Glomerular endothelial cell (primary cell): ENCODE data around the gene DPP10. TPM values are rescaled to one million over a fixed set of nuclear protein-coding genes. Genes with fewer than 3 reads are reported as not detected.

ENCODE experiments used
- DNase-seq: peaks from one replicate; pipeline ENCODE4 v3.0.0-alpha.2; 2011; ENCODE audit warnings: low read depth, low spot score; ENCODE audit errors: extremely low read depth
- total RNA-seq: library from RNA; depleted of rRNA; stranded (reverse); fragments of >200 nt; gene quantifications from 2 replicates; pipeline ENCODE4 v1.2.3, GENCODE V29; 2015

DPP10 gene
- total RNA-seq, 1 donor from 2014 or later: not detected

- DNase-seq: no peak
Observed at GRCh38 chr2:115196587-115196986, 754.1 kb downstream of the DPP10 start.

GRCh38 chr2:115199966-115200365, 757.5 kb downstream of the DPP10 start:
- DNase-seq: no peak

GRCh38 chr2:115201386-115201785, 758.9 kb downstream of the DPP10 start:
- no peak for DNase-seq

- DNase-seq: no peak
Observed at GRCh38 chr2:115208493-115209164, 766.2 kb downstream of the DPP10 start.

- DNase-seq: no peak
Observed at GRCh38 chr2:115214050-115214449, 771.6 kb downstream of the DPP10 start.

- no peak for DNase-seq
Observed at GRCh38 chr2:115219296-115219695, 776.9 kb downstream of the DPP10 start.

GRCh38 chr2:115234186-115234585, 791.7 kb downstream of the DPP10 start:
- no peak for DNase-seq

GRCh38 chr2:115234737-115235136, 792.3 kb downstream of the DPP10 start:
- no peak for DNase-seq

- no peak for DNase-seq
Observed at GRCh38 chr2:115248066-115248465, 805.6 kb downstream of the DPP10 start.

- DNase-seq: no peak
Observed at GRCh38 chr2:115277366-115277765, 834.9 kb downstream of the DPP10 start.

GRCh38 chr2:115285416-115285815, 843.0 kb downstream of the DPP10 start:
- no peak for DNase-seq

GRCh38 chr2:115290478-115290877, 848.0 kb downstream of the DPP10 start:
- no peak for DNase-seq

GRCh38 chr2:115292742-115293141, 850.3 kb downstream of the DPP10 start:
- DNase-seq: no peak

- DNase-seq: no peak
Observed at GRCh38 chr2:115294999-115295398, 852.6 kb downstream of the DPP10 start.

GRCh38 chr2:115297056-115297455, 854.6 kb downstream of the DPP10 start:
- no peak for DNase-seq

- DNase-seq: no peak
Observed at GRCh38 chr2:115299199-115299598, 856.8 kb downstream of the DPP10 start.

GRCh38 chr2:115305712-115306111, 863.3 kb downstream of the DPP10 start:
- DNase-seq: no peak

GRCh38 chr2:115314119-115314518, 871.7 kb downstream of the DPP10 start:
- DNase-seq: no peak

GRCh38 chr2:115327061-115327460, 884.6 kb downstream of the DPP10 start:
- DNase-seq: no peak

GRCh38 chr2:115359550-115359949, 917.1 kb downstream of the DPP10 start:
- DNase-seq: no peak

- no peak for DNase-seq
Observed at GRCh38 chr2:115364093-115364492, 921.7 kb downstream of the DPP10 start.

- DNase-seq: no peak
Observed at GRCh38 chr2:115369400-115369799, 927.0 kb downstream of the DPP10 start.

GRCh38 chr2:115374981-115375380, 932.5 kb downstream of the DPP10 start:
- DNase-seq: no peak
